C4-2B (cell line): ENCODE data around the gene GDF7.

Experiments used
- H3K27ac ChIP-seq: fragments of 450-650 bp; 2 replicates; pipeline ENCODE4 v1.5.1; 2017
- ZFX ChIP-seq: fragments of 450-650 bp; IDR thresholded peaks from 2 replicates; pipeline ENCODE4 v1.6.1; 2017
- TF ChIP-seq, protein P1 (sequence below): fragments of 450-650 bp; conservative IDR thresholded peaks from 2 replicates; pipeline ENCODE4 v1.5.1; 2017; ENCODE audit warnings: mild to moderate bottlenecking

Gene GDF7

DNA sequence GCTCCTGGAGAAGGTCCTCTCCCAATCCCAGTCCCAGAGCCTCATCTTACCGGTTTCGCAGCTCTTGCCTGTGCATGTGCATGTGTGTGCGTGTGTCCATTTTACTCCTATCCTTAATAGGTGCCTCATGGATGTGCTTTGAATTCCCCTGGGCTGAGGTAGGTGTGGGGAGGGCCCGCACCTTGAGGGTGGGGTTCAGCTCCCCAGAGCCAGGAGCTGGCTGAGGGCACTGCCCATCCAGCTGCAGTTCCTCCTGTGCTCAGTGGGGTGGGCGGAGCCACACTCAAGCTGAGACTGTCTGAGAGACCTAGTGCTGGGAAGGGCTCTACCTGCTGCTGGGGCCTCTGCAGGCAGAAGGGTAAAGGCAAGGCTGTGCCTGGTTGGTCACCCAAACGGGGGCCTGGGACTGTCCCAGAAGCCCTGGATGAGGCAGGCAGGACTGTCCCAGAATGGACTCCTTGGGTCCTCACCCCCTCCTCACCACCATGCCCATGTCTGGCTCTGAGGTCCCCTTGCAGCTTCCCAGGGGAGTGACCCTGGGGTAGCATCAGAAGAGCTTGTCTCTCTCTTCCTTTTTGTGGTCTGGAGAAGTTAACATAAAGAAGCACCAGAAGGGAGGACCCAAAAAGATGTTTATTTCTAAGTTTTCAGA lies 8.9 kb downstream of the GDF7 start:
- H3K27ac ChIP-seq = no peak overlapping the region

DNA sequence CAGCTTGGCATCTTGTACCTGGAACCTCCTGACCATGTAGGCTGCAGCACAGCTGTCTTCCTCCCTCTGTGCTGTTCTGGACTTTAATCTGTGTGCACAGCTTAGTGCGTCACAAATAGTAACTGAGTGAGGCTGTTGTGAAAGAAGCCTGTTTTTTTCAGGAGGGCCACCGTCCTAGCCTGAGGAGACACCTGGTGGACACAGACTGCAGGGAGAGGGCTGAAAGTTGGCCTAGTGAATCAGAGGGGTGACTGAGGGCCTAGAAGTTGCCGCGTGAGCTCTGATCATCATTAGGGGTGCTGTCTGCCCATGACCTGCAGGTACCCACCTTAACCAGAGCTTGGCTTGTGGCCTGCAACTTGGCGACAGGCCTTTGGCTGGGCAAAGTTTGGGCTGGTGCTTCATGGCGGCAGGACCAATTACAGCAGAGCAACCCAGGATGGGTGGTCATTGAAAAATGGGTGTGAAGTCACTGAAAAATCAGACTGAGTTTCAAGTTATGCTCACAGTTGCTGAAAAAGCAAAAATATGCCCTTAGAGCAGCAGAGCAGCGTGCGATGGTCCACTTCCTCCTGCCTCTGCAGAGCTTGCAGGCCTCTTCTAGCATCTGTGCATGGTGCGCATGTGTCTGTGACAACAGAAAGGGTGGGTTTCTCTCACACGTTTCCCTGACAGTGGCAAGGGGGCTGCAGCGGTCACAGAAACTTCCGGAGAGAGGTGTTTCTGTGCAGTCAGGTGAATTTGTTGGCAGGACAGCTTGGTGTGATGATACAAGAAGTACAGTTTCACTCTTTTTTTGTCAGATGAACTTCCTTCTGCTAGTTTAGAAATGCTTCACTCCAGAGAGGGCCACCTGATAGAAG lies 9.6 kb downstream of the GDF7 start:
- TF ChIP-seq ZFX = no peak
- H3K27ac ChIP-seq = peak overlapping the region; percentile 45

More for the DNA sequence above, 8.9 kb downstream of the GDF7 start:
- TF ChIP-seq ZFX = no peak
- TF ChIP-seq, protein P1, sequence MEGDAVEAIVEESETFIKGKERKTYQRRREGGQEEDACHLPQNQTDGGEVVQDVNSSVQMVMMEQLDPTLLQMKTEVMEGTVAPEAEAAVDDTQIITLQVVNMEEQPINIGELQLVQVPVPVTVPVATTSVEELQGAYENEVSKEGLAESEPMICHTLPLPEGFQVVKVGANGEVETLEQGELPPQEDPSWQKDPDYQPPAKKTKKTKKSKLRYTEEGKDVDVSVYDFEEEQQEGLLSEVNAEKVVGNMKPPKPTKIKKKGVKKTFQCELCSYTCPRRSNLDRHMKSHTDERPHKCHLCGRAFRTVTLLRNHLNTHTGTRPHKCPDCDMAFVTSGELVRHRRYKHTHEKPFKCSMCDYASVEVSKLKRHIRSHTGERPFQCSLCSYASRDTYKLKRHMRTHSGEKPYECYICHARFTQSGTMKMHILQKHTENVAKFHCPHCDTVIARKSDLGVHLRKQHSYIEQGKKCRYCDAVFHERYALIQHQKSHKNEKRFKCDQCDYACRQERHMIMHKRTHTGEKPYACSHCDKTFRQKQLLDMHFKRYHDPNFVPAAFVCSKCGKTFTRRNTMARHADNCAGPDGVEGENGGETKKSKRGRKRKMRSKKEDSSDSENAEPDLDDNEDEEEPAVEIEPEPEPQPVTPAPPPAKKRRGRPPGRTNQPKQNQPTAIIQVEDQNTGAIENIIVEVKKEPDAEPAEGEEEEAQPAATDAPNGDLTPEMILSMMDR = no peak

DNA sequence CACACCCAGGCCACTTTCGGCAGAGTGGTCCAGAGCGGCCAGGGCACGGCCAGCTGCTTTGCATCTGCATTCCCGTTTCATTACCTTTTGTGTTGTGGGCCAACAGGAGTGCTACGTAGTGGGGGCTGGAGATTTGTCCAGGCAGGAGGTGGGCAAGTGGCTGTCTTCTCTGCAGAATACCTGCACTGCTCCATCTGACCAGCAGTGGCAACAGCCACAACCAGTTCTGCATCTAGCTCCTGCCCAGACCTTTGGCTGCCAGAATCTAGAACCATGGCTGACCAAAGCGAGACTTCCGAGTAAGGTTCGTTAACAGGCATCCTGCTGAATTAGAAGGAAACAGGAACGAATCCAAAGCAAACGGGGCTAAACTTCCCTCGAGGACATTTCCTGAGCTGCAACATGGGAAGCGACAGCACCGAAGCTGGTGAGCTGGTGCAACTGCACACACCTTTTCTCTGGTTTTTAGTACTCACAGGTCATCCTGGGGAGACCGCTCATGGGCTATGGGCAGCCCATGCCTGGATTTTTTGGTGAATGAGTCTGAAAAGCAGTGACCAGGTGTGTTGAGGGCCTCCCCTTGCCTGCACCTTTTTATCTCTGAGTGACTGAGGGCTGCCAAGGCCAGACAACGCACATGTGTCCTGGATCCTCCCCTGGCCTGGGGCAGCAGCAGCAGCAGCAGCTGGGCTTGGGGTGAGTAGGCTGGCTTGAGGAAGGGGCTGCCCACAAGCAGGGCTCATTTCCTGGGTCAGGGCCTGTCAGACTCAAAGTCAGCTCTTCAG lies 10.5 kb downstream of the GDF7 start:
- TF ChIP-seq, protein P1 = peak; percentile 71
- no peak for TF ChIP-seq ZFX
- H3K27ac ChIP-seq = peak overlapping the region; percentile 45

DNA sequence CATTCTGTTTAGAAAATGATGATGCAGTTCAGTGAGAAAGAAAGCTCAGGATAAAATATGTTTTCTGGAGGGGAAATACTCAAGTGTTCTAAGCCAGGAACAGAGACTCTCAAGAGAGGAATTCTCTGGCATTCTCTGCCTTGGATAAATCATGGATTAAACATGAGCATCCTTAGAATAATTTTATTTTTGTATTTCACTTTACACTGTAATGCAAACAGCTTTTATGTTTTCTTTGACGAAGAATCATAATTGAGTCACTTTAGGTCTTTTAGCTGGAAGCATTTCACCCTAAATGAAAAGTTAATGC lies 11.1 kb downstream of the GDF7 start:
- no peak for TF ChIP-seq ZFX
- TF ChIP-seq, protein P1 = no peak
- peak overlapping the region; percentile 45 for H3K27ac ChIP-seq

DNA sequence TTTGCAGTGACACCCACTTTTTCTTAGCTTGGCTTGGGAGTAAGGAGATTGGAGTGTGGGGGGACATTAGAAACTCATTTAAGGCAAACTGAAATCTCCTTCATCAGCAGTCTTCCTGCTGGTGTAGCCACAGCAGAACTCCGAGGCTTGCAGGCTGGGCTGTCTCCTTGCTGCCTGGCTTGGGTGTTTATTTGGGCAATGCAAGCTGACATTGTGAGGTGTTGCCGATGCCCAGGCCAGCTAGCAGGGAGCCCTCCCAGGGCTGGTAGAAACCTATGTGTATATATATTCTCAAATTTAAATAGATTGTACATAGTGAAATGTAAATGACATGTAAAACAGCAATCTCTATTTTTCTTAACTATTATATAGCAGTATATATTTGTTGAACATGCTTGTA lies 11.8 kb downstream of the GDF7 start:
- no peak overlapping the region for H3K27ac ChIP-seq
- TF ChIP-seq ZFX = no peak
- TF ChIP-seq, protein P1 = no peak

DNA sequence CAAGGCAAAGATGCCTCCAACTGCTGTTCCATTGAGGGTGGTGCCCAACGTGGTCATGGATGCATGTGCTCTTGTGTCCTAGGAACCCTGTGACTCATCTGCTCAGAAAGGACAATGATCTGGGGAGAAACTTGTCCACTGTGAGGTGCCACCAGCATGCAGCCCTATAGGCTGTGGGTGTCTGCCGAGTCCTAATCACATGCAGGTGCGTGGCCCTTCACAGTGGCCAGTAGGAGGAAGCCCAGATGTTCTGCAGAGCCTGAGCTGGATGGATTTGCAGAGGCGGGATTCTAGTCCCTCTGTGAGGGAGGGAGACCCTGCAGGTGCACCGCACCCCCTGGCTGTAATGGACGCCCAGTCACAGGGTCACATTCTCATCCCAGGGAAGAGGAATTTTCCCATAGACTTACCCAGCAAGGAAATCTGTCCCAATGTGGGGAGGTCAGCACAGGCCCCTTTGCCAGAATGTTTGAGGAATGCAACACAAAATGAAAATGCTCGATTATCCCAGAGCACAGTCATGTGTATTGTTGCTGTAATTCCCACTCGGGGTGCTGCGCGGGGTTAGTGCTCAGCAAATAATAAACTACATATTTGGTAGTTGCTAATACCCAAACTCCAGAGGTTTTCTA lies 13.9 kb downstream of the GDF7 start:
- no peak for TF ChIP-seq ZFX
- TF ChIP-seq, protein P1 = no peak
- no peak overlapping the region for H3K27ac ChIP-seq

DNA sequence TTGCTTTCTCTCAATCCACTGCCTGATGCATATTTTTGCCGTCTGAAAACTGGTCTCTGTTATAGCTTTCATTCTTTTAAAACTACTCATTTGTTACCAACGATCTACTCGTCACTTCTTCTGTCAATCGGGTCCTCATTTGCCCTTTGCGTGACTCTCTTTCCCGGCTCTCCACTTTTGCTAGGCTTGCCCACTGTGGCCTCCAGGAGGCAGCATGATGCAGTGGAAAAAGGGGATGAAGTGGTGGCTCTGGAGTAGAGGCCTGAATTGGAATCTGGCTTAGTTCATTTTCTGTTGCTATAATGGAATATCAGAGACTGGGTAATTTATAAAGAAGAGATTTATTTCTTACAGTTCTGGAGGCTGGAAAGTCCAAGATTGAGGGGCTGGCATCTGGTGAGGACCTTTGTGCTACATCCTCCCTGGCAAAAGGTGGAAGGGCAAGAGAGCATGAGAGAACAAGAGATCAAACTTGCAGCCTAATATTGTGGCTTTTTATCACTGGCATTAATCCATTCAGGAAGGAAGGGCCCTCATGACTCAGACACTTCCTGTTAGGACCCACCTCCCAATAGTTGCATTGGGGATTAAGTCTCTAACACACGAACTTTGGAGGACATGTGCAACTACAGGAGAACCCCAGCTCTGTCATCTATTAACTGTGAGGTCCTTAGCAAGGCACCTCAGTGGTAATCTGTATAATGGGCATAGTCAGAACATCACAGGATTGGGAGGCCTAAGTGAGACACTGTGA lies 15.4 kb downstream of the GDF7 start:
- H3K27ac ChIP-seq = no peak overlapping the region
- TF ChIP-seq, protein P1 = peak; percentile 55
- no peak for TF ChIP-seq ZFX
